Activated CD4-positive, alpha-beta memory T cell treated with anti-CD3 and anti-CD28 coated beads, Interleukin-2, amount 10 ng/mL, durations not matched to agents 7 days and 5 days (primary cell): Measurements from ENCODE around the gene EYA4. TPM values are rescaled to one million over a fixed set of nuclear protein-coding genes. Genes with fewer than 3 reads are reported as not detected.

Experiments
- CTCF ChIA-PET: fragments of 350-600 bp; sonication (Branson Sonifier 250); formaldehyde crosslinking; loops from one replicate; lab custom pipeline; 2021; ENCODE audit warnings: antibody characterized with exemption, inconsistent platforms; lab: Charles Lee
- POLR2A ChIA-PET: fragments of 350-600 bp; sonication (Branson Sonifier 250); formaldehyde crosslinking; loops from one replicate; lab custom pipeline; 2021; ENCODE audit warnings: antibody characterized with exemption; lab: Charles Lee
- DNase-seq: peaks from one replicate; pipeline ENCODE4 v3.0.0-alpha.2; 2020
- H3K27ac Mint-ChIP-seq: one replicate; pipeline ENCODE4 v1.8.0; 2021; ENCODE audit warnings: mild to moderate bottlenecking, mixed read lengths
- H3K27me3 Mint-ChIP-seq: one replicate; pipeline ENCODE4 v1.8.0; 2021; ENCODE audit warnings: mixed read lengths
- H3K36me3 Mint-ChIP-seq: one replicate; pipeline ENCODE4 v1.8.0; 2021; ENCODE audit warnings: low read depth, mixed read lengths
- H3K4me1 Mint-ChIP-seq: one replicate; pipeline ENCODE4 v1.8.0; 2021; ENCODE audit warnings: mixed read lengths
- H3K4me3 Mint-ChIP-seq: one replicate; pipeline ENCODE4 v1.8.0; 2021; ENCODE audit warnings: mild to moderate bottlenecking, mixed read lengths
- H3K9me3 Mint-ChIP-seq: one replicate; pipeline ENCODE4 v1.8.0; 2021; ENCODE audit warnings: mixed read lengths
- total RNA-seq, 2 experiments: library from RNA; stranded (reverse); gene quantifications; one replicate each; pipeline ENCODE4 v1.2.3, GENCODE V29; 2021

Gene EYA4
- total RNA-seq, 2 experiments from 2014 or later, result not detected

DNA sequence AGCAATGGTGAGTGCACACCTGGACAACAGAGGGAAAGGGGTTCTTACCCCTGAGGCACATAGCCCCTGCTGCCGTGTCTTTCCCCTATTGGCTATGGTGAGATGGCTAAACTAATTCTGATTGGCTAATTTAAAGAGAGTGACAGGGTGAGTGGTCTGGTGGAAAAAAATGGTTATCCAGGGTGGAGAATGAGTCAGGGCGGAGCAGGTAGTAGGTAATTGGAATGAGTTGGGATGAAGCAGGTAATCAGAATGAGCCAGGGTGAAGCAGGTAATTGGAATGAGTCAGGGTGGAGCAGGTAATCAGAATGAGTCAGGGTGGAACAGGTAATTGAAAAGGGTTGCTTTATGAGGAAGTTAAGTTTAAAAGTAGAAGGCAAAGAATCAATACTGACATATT, 200.3 kb downstream of the EYA4 start:
- Mint-ChIP-seq H3K27me3 (no peaks in the 10 kb centered on the region), H3K4me1 (no peaks in the 10 kb centered on the region), H3K4me3 (no peak overlapping the region), H3K9me3 (no peaks in the 10 kb centered on the region), H3K27ac (no peak overlapping the region), H3K36me3 (no peaks in the 10 kb centered on the region)
- ChIA-PET POLR2A (interaction anchor here (0.6 kb wide), 1 partner anchor 8 kb away, joined by 3 read pairs; no protein-coding TSS in a partner anchor), CTCF (no interaction called here)
- DNase-seq, result no peak

DNA sequence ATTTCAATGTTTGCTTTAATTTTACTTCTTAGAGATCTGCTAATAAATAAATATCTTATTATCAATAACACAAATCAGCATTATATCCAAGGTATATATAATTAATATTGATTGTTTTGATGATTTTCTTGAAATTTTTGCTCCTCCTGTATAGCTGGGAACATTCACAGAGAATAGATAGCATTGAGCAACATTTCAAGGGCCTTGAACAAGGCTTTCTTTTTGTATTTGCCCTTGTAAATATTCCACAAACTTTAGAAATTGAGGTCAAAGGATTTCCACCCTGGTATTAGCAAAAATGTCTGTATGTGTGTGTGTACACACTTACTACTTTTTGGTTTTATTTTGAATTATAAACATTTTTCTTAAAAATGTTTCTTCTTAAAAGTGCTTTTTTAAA, 205.6 kb downstream of the EYA4 start:
- Mint-ChIP-seq H3K4me1 (no peaks in the 10 kb centered on the region), H3K9me3 (no peaks in the 10 kb centered on the region), H3K4me3 (no peak overlapping the region), H3K27ac (no peak overlapping the region), H3K27me3 (no peaks in the 10 kb centered on the region), H3K36me3 (no peaks in the 10 kb centered on the region)
- DNase-seq, result no peak
- POLR2A ChIA-PET, result no interaction called here
- CTCF ChIA-PET, result no interaction called here

DNA sequence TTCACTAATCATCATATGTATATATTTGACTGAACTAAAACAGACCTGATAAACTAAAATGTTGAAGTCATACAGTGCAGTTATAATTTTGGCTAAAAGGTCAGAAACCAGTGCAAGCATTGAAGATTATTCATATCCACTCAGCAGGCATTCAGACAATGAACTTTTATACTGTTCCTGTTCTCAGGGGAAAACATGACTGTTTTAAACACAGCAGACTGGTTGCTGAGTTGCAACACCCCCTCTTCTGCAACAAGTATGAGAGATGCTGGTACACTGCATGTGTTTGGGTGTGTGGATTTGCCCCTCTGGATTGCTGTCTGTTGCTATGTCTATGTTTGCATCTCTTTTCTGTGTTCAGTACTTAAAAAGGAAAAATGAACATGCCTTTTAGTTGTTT, 206.8 kb downstream of the EYA4 start:
- ChIA-PET POLR2A (no interaction called here), CTCF (no interaction called here)
- no peaks in the 10 kb centered on the region for H3K9me3 Mint-ChIP-seq
- H3K27ac Mint-ChIP-seq, result no peak overlapping the region
- no peaks in the 10 kb centered on the region for H3K4me1 Mint-ChIP-seq
- DNase-seq, result no peak
- no peaks in the 10 kb centered on the region for H3K27me3 Mint-ChIP-seq
- H3K4me3 Mint-ChIP-seq, result no peak overlapping the region
- H3K36me3 Mint-ChIP-seq, result no peaks in the 10 kb centered on the region

DNA sequence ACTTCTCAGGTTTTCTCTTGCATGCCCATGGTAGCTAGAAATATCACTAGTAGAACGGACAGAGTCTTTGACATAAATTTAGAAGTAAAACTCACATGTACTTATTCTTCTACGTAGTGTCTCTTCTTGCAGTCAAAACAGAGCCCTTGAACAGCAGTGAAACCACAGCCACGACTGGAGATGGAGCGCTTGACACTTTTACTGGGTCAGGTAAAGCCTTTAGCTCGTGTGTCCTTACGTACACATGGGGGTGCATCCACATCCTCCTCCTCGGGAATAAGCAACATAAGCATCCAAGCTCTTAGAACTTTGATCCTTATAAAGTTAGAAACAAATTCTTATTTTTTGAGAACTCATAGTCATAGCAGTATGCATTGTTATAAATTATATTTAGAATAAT, 215.3 kb downstream of the EYA4 start:
- no peaks in the 10 kb centered on the region for H3K4me1 Mint-ChIP-seq
- no peaks in the 10 kb centered on the region for H3K36me3 Mint-ChIP-seq
- ChIA-PET POLR2A (no interaction called here), CTCF (interaction anchor here (0.8 kb wide), 1 partner anchor 11 kb away, joined by 3 read pairs; no protein-coding TSS in a partner anchor)
- no peaks in the 10 kb centered on the region for H3K27me3 Mint-ChIP-seq
- no peak for DNase-seq
- no peaks in the 10 kb centered on the region for H3K9me3 Mint-ChIP-seq
- H3K4me3 Mint-ChIP-seq, result no peak overlapping the region
- H3K27ac Mint-ChIP-seq, result no peak overlapping the region

DNA sequence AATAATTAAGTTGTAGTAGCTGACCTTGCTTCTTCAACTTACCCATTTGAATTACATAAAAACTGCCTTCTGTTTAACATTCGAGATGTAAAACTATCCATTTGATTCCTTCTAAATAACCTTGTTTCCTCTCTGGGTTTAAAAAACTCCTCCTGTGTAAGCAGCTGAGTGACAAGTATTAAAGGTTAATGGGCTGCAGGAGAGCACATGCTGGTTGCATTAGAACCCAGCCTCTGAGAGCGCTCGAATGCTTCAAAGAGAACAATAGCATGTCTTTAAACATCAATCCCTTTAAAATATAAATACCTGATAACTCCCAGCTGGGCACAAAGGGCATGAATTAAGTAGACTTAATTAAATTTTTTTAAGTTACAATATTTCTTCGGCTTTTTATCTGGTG, 215.8 kb downstream of the EYA4 start:
- Mint-ChIP-seq H3K27me3 (no peaks in the 10 kb centered on the region), H3K4me1 (no peaks in the 10 kb centered on the region), H3K9me3 (no peaks in the 10 kb centered on the region), H3K27ac (no peak overlapping the region), H3K36me3 (no peaks in the 10 kb centered on the region), H3K4me3 (no peak overlapping the region)
- DNase-seq, result no peak
- CTCF ChIA-PET, result no interaction called here
- POLR2A ChIA-PET, result no interaction called here

DNA sequence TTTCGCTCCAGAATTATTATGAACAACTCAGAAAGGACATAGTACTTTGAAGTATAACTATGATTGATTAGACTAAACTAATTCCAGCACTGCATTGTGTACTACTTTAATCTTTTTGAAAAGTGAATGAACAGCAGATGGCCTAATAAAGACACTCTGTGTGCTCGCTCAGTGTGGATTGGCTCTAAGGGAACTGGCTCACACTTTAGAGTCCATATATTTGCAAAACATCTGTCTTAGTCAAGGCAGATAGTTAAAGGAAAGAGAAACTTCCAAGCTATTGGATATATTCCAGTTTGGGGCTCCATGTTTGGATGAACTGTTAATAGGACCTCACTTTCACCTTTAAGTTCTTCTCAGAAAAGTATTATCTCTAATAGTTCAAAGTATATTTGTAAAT, 218.9 kb downstream of the EYA4 start:
- Mint-ChIP-seq H3K4me3 (no peak overlapping the region), H3K27ac (no peak overlapping the region), H3K27me3 (no peaks in the 10 kb centered on the region), H3K9me3 (no peaks in the 10 kb centered on the region), H3K4me1 (no peaks in the 10 kb centered on the region), H3K36me3 (no peaks in the 10 kb centered on the region)
- ChIA-PET CTCF (no interaction called here), POLR2A (no interaction called here)
- DNase-seq, result no peak

DNA sequence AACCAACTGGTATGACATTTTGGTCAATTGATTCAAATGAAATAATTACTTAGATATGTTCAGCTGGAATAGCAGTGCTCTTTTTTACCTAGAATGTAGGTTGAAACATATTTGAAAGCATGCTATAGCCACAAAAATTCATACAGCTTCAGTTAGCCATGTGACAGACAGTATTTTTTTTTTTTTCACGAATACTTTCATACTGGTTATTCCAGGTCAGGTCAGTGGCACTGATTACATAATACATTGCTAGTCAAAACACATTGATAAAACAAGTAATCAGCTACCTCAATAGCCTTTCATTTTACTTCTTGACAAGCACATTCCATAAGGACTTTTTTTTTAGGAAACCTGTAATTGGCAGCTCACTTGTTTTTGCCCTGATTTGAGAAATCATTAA, 222.6 kb downstream of the EYA4 start:
- no peak overlapping the region for H3K4me3 Mint-ChIP-seq
- no peaks in the 10 kb centered on the region for H3K36me3 Mint-ChIP-seq
- H3K27me3 Mint-ChIP-seq, result peaks cover 2% of the 10 kb centered on the region
- ChIA-PET CTCF (no interaction called here), POLR2A (no interaction called here)
- DNase-seq, result no peak
- H3K27ac Mint-ChIP-seq, result no peak overlapping the region
- peaks cover 1% of the 10 kb centered on the region for H3K9me3 Mint-ChIP-seq
- H3K4me1 Mint-ChIP-seq, result no peaks in the 10 kb centered on the region

DNA sequence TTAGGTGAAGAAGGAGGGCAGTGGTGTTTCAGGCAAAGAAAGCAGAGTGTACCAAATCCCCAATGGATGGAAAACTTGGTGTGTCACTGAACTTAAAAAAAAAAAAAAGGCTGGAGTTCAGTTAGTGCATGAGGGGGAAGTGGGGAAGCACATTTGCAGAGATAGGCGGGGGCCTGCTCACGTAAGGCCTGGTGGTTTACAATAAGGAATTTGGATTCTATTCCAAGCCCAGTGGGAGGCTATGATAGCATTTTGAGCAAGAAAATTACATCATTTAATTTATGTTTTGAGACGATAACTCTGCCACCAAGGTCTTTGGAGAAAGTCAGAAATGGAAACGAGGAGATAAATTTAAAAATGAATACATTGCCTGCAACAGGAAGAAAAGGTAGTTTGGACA, 225.5 kb downstream of the EYA4 start:
- no peak for DNase-seq
- Mint-ChIP-seq H3K27me3 (peaks cover 2% of the 10 kb centered on the region), H3K27ac (no peak overlapping the region), H3K36me3 (no peaks in the 10 kb centered on the region), H3K4me1 (no peaks in the 10 kb centered on the region), H3K9me3 (peaks cover 1% of the 10 kb centered on the region), H3K4me3 (no peak overlapping the region)
- ChIA-PET POLR2A (no interaction called here), CTCF (no interaction called here)

DNA sequence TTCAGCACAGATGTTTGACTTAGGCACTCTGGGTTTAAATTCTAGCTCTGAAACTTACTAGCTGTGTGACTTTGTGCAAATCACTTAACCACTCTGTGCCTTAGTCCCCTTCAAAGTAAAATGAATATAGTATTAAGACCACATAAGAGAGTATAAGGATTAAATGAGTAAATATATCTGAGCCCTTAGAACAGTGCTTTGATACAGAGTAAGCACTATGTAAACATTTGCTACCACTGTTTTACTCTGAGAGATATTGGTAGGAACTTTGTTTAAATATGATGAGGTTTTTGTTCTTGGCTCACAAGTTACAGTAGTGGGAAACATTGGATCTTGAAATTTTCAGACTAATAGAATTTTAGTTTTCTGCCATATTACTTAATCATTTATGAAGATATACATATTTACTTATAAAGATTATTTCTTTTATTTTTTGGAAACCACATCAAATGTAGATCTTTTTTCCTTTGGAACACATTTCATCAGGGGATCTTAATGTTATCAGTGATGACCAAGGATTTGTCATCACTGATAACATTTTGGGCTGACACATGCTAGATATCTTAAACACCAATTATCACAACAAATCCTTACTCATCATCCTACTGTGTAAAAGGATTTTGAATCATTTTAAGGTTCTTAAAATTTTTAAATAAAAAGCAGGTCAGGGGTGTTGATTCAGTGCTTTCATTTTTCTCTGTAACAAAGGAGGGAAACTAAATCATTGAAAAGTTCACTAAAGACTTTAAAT, 226.2 kb downstream of the EYA4 start:
- Mint-ChIP-seq H3K27ac (no peak overlapping the region), H3K4me1 (no peaks in the 10 kb centered on the region), H3K4me3 (no peak overlapping the region), H3K36me3 (no peaks in the 10 kb centered on the region), H3K27me3 (peaks cover 2% of the 10 kb centered on the region), H3K9me3 (peaks cover 1% of the 10 kb centered on the region)
- CTCF ChIA-PET, result no interaction called here
- POLR2A ChIA-PET, result no interaction called here
- no peak for DNase-seq

DNA sequence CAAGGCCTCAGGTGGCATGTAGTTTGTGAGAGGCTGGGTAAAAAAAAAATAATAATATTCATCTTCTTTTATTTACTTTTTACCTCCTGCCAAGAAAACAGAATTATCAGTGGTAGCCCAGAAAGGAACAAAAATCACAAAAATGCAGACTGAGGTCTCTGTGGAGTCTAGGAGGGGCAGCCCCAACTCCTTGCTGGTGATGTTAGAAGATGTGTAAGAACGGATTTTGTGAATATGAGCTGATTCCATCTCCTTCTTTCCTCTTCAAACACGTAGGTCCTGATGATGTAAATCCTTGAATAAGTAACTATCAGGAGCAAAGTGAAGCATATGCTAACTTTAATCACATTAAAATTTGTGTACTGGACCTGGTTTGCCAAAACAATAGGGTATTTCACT, 226.8 kb downstream of the EYA4 start:
- H3K27ac Mint-ChIP-seq, result no peak overlapping the region
- H3K4me1 Mint-ChIP-seq, result no peaks in the 10 kb centered on the region
- H3K9me3 Mint-ChIP-seq, result peaks cover 1% of the 10 kb centered on the region
- no peak overlapping the region for H3K4me3 Mint-ChIP-seq
- ChIA-PET CTCF (no interaction called here), POLR2A (no interaction called here)
- no peak for DNase-seq
- H3K36me3 Mint-ChIP-seq, result no peaks in the 10 kb centered on the region
- H3K27me3 Mint-ChIP-seq, result peaks cover 2% of the 10 kb centered on the region

DNA sequence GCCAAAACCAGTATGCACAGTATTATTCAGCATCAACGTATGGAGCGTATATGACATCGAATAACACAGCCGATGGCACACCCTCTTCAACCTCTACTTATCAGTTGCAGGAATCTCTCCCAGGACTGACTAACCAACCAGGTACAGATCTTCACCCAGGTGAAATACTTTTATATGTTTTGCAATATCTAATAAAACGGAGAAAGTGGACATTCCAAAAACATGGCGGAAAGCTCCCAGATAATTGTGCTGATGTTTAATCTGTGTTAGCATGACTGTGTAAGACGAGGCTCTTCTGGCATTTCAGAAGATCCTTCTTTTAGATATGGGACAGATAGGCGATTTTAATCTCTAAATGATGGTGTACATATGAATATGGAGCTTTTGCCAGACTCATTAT, 227.4 kb downstream of the EYA4 start:
- ChIA-PET CTCF (no interaction called here), POLR2A (no interaction called here)
- DNase-seq, result no peak
- Mint-ChIP-seq H3K9me3 (peaks cover 1% of the 10 kb centered on the region), H3K27ac (no peak overlapping the region), H3K4me3 (no peak overlapping the region), H3K4me1 (no peaks in the 10 kb centered on the region), H3K36me3 (no peaks in the 10 kb centered on the region), H3K27me3 (peaks cover 2% of the 10 kb centered on the region)

DNA sequence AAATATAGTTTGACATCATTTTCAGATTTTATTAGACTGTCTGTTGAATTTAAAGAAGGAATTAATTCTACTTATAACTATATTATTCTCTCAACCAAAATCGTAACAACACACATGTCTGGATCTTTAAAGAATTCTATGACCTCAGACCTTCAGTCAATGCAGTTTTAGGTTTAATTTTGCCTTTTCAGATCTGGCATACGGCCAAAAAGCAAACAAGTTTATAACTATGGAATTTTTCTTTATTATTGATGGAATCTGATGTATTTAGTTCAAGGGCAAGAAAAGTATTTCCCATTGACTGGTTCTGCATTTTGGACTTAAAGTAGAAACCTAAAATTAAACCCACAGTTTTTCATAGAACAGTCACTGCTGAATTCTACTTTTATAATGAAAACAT, 233.4 kb downstream of the EYA4 start:
- no peak overlapping the region for H3K4me3 Mint-ChIP-seq
- CTCF ChIA-PET, result no interaction called here
- DNase-seq, result no peak
- no peaks in the 10 kb centered on the region for H3K27me3 Mint-ChIP-seq
- H3K36me3 Mint-ChIP-seq, result no peaks in the 10 kb centered on the region
- no peak overlapping the region for H3K27ac Mint-ChIP-seq
- POLR2A ChIA-PET, result no interaction called here
- H3K4me1 Mint-ChIP-seq, result no peaks in the 10 kb centered on the region
- H3K9me3 Mint-ChIP-seq, result no peaks in the 10 kb centered on the region

DNA sequence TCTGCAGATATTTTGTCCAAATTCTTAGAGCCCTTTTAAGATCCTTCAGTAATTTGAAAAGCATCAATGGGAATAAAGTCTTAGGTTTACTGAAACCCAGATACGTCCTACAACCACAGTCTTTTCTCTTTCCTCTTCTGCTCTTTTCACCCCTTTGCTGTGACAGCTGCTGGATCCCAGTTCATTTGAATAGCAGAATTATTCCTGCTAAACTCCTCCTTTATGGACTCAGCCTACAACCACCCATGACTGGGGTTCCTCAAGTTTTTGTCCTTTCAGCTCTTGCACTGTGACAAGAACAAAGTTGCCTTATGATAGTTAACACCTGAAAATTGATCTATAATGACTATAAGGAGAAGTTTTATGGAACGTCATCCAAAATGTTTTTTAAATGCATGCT, 237.5 kb downstream of the EYA4 start:
- H3K36me3 Mint-ChIP-seq, result no peaks in the 10 kb centered on the region
- H3K27ac Mint-ChIP-seq, result no peak overlapping the region
- ChIA-PET POLR2A (no interaction called here), CTCF (no interaction called here)
- no peak overlapping the region for H3K4me3 Mint-ChIP-seq
- no peak for DNase-seq
- no peaks in the 10 kb centered on the region for H3K27me3 Mint-ChIP-seq
- H3K4me1 Mint-ChIP-seq, result no peaks in the 10 kb centered on the region
- H3K9me3 Mint-ChIP-seq, result no peaks in the 10 kb centered on the region

DNA sequence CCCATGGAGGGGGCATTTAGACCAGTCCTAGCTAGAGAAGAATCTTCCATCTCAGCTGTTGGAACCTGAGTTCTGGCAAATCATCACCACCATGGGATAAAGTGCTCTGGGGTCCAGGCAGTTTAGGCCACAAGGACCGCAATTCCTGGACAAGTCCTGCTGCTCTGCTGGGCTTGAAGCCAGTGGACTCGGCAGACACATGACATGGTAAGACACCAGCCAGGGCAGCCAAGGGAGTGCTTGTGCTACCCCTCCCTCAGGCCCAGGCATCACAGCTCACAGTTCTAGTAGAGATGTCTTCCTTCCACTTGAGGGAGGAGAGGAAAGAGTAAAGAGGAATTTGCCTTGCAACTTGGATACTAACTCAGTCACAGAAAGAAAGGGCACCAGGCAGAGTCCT, 246.0 kb downstream of the EYA4 start:
- DNase-seq, result no peak
- H3K4me3 Mint-ChIP-seq, result no peak overlapping the region
- H3K36me3 Mint-ChIP-seq, result no peaks in the 10 kb centered on the region
- no peak overlapping the region for H3K27ac Mint-ChIP-seq
- H3K27me3 Mint-ChIP-seq, result no peaks in the 10 kb centered on the region
- ChIA-PET POLR2A (no interaction called here), CTCF (no interaction called here)
- H3K4me1 Mint-ChIP-seq, result no peaks in the 10 kb centered on the region
- no peaks in the 10 kb centered on the region for H3K9me3 Mint-ChIP-seq
